ENCODE results near the gene UBE2S.

Gene UBE2S

DNA sequence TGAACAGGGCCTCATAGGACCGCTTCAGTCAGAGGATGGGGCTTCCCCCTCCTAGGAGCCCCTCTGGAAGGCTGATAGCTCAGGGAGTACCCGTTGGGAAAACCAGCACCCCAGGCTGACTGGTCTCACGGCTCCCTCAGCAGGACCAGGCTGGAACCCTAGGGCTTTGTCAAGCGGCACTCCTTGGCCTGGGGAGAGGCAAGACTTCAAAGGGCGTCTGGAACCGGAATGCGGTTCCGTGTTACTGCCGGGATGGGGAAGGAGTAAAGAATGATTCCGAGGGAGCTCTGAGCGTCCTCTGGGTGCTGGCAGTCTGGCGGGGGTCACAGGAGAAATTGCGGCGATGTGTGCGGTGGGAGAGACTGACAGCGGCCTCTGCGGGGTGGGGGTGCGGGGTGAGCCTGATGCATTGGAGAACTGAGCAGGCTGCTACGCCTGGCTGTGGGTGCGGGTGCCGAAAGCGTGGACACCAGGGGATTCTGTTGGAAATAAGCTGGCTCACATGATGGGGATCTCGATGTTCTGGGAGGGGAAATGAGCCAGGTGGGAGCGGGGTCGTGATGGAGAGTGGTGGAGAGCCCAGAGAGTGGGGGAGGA, 54.9 kb downstream of the UBE2S start:
- Histone ChIP-seq H3K4me2 (ENCODE audit: low read length, poor library complexity, severe bottlenecking) (no peak overlapping the region), H2BK15ac (ENCODE audit: low read depth, poor library complexity, severe bottlenecking) (peak overlapping the region; percentile 6), H2BK120ac (ENCODE audit: low read depth, low read length) (no peak overlapping the region), H3K14ac (ENCODE audit: low read length in 2 of 2) (no peak overlapping the region), H2AFZ (ENCODE audit: low read depth, low read length) (no peak overlapping the region), H3K27ac (ENCODE audit: low read length, poor library complexity, severe bottlenecking) (no peak overlapping the region), H3K4me3 (ENCODE audit: insufficient read depth in 1 of 2, low read depth in 1 of 2, low read length in 2 of 2) (no peak overlapping the region), H2AK5ac (ENCODE audit: low read length, severe bottlenecking) (no peak overlapping the region), H3K4ac (ENCODE audit: low read depth in 1 of 2, low read length in 2 of 2) (no peak overlapping the region), H3K4me1 (ENCODE audit: control insufficient read depth, insufficient read depth, low read depth, low read length) (peaks cover 29% of the 10 kb centered on the region), H3K9me3 (ENCODE audit: control insufficient read depth, low read length) (no peaks in the 10 kb centered on the region), H4K8ac (ENCODE audit: low read length) (no peak overlapping the region), H3K23ac (ENCODE audit: low read length in 2 of 2) (no peak overlapping the region), H3K36me3 (ENCODE audit: control insufficient read depth in 1 of 2, insufficient read depth in 2 of 2, low read depth in 1 of 2, low read length in 2 of 2) (peaks cover 0 to 6% of the 10 kb centered on the region in 2 experiments), H4K91ac (ENCODE audit: low read length) (no peak overlapping the region), H3K18ac (ENCODE audit: low read depth in 1 of 2, low read length in 2 of 2) (no peak overlapping the region), H2BK5ac (ENCODE audit: low read depth, low read length, poor library complexity, severe bottlenecking) (no peak overlapping the region), H2BK12ac (ENCODE audit: low read length in 2 of 2) (no peak overlapping the region), H3K9ac (ENCODE audit: low read length) (no peak overlapping the region), H3K79me1 (replicated peaks; ENCODE audit: low read length, poor library complexity, severe bottlenecking) (no peaks in the 10 kb centered on the region), H3K27me3 (ENCODE audit: control insufficient read depth in 1 of 2, insufficient read depth in 1 of 2, low read length in 2 of 2) (peaks cover 49 to 66% of the 10 kb centered on the region in 2 experiments)
- 81% methylated on average over 25 of the region's 25 CpGs for WGBS
- no peak for DNase-seq

GRCh38 chr19:55352040-55352439, 55.5 kb downstream of the UBE2S start:
- no peaks in the 10 kb centered on the region for H3K79me1 ChIP-seq (replicated peaks; ENCODE audit: low read length, poor library complexity, severe bottlenecking)
- no peak overlapping the region for H2BK120ac ChIP-seq (ENCODE audit: low read depth, low read length)
- H2BK5ac ChIP-seq (ENCODE audit: low read depth, low read length, poor library complexity, severe bottlenecking): no peak overlapping the region
- WGBS: 87% methylated on average over 5 of the region's 6 CpGs
- no peak overlapping the region for H4K8ac ChIP-seq (ENCODE audit: low read length)
- no peak overlapping the region for H4K91ac ChIP-seq (ENCODE audit: low read length)
- no peak overlapping the region for H3K4me3 ChIP-seq (ENCODE audit: insufficient read depth in 1 of 2, low read depth in 1 of 2, low read length in 2 of 2)
- DNase-seq: no peak
- H3K9me3 ChIP-seq (ENCODE audit: control insufficient read depth, low read length): no peaks in the 10 kb centered on the region
- H3K14ac ChIP-seq (ENCODE audit: low read length in 2 of 2): no peak overlapping the region
- no peak overlapping the region for H3K9ac ChIP-seq (ENCODE audit: low read length)
- H3K18ac ChIP-seq (ENCODE audit: low read depth in 1 of 2, low read length in 2 of 2): peak overlapping the region in 1 of 2 experiments; percentile 11
- peaks cover 29% of the 10 kb centered on the region for H3K4me1 ChIP-seq (ENCODE audit: control insufficient read depth, insufficient read depth, low read depth, low read length)
- H3K27me3 ChIP-seq (ENCODE audit: control insufficient read depth in 1 of 2, insufficient read depth in 1 of 2, low read length in 2 of 2): peaks cover 44 to 61% of the 10 kb centered on the region in 2 experiments
- peaks cover 0 to 12% of the 10 kb centered on the region in 2 experiments for H3K36me3 ChIP-seq (ENCODE audit: control insufficient read depth in 1 of 2, insufficient read depth in 2 of 2, low read depth in 1 of 2, low read length in 2 of 2)
- no peak overlapping the region for H3K23ac ChIP-seq (ENCODE audit: low read length in 2 of 2)
- no peak overlapping the region for H2BK12ac ChIP-seq (ENCODE audit: low read length in 2 of 2)
- H2BK15ac ChIP-seq (ENCODE audit: low read depth, poor library complexity, severe bottlenecking): no peak overlapping the region
- H2AK5ac ChIP-seq (ENCODE audit: low read length, severe bottlenecking): no peak overlapping the region
- no peak overlapping the region for H3K27ac ChIP-seq (ENCODE audit: low read length, poor library complexity, severe bottlenecking)
- no peak overlapping the region for H3K4ac ChIP-seq (ENCODE audit: low read depth in 1 of 2, low read length in 2 of 2)
- H3K4me2 ChIP-seq (ENCODE audit: low read length, poor library complexity, severe bottlenecking): no peak overlapping the region
- no peak overlapping the region for H2AFZ ChIP-seq (ENCODE audit: low read depth, low read length)

GRCh38 chr19:55350620-55351315, 56.8 kb downstream of the UBE2S start:
- no peak for DNase-seq
- H3K14ac ChIP-seq (ENCODE audit: low read length in 2 of 2): no peak overlapping the region
- H3K79me1 ChIP-seq (replicated peaks; ENCODE audit: low read length, poor library complexity, severe bottlenecking): no peaks in the 10 kb centered on the region
- H3K27ac ChIP-seq (ENCODE audit: low read length, poor library complexity, severe bottlenecking): no peak overlapping the region
- no peaks in the 10 kb centered on the region for H3K9me3 ChIP-seq (ENCODE audit: control insufficient read depth, low read length)
- no peak overlapping the region for H3K23ac ChIP-seq (ENCODE audit: low read length in 2 of 2)
- no peak overlapping the region for H4K8ac ChIP-seq (ENCODE audit: low read length)
- H3K4ac ChIP-seq (ENCODE audit: low read depth in 1 of 2, low read length in 2 of 2): no peak overlapping the region
- 81% methylated on average over 11 of the region's 11 CpGs for WGBS
- H3K36me3 ChIP-seq (ENCODE audit: control insufficient read depth in 1 of 2, insufficient read depth in 2 of 2, low read depth in 1 of 2, low read length in 2 of 2): peaks cover 0 to 25% of the 10 kb centered on the region in 2 experiments
- no peak overlapping the region for H3K4me3 ChIP-seq (ENCODE audit: insufficient read depth in 1 of 2, low read depth in 1 of 2, low read length in 2 of 2)
- peaks cover 36 to 49% of the 10 kb centered on the region in 2 experiments for H3K27me3 ChIP-seq (ENCODE audit: control insufficient read depth in 1 of 2, insufficient read depth in 1 of 2, low read length in 2 of 2)
- no peak overlapping the region for H4K91ac ChIP-seq (ENCODE audit: low read length)
- no peak overlapping the region for H3K9ac ChIP-seq (ENCODE audit: low read length)
- H2BK12ac ChIP-seq (ENCODE audit: low read length in 2 of 2): no peak overlapping the region
- H2BK120ac ChIP-seq (ENCODE audit: low read depth, low read length): no peak overlapping the region
- H3K4me2 ChIP-seq (ENCODE audit: low read length, poor library complexity, severe bottlenecking): no peak overlapping the region
- no peak overlapping the region for H2AK5ac ChIP-seq (ENCODE audit: low read length, severe bottlenecking)
- H3K4me1 ChIP-seq (ENCODE audit: control insufficient read depth, insufficient read depth, low read depth, low read length): peaks cover 32% of the 10 kb centered on the region
- H3K18ac ChIP-seq (ENCODE audit: low read depth in 1 of 2, low read length in 2 of 2): no peak overlapping the region
- no peak overlapping the region for H2AFZ ChIP-seq (ENCODE audit: low read depth, low read length)
- H2BK15ac ChIP-seq (ENCODE audit: low read depth, poor library complexity, severe bottlenecking): no peak overlapping the region
- H2BK5ac ChIP-seq (ENCODE audit: low read depth, low read length, poor library complexity, severe bottlenecking): no peak overlapping the region

Measured in mesenchymal stem cell (in vitro differentiated cells and primary cell).